ENCODE data around the gene FANCC. TPM values are rescaled to one million over a fixed set of nuclear protein-coding genes. Genes with fewer than 3 reads are reported as not detected.

The FANCC gene
- polyA plus RNA-seq, 1 of the 3 experiments (the other 2 are of a cell fraction) = 3.5 TPM

DNA sequence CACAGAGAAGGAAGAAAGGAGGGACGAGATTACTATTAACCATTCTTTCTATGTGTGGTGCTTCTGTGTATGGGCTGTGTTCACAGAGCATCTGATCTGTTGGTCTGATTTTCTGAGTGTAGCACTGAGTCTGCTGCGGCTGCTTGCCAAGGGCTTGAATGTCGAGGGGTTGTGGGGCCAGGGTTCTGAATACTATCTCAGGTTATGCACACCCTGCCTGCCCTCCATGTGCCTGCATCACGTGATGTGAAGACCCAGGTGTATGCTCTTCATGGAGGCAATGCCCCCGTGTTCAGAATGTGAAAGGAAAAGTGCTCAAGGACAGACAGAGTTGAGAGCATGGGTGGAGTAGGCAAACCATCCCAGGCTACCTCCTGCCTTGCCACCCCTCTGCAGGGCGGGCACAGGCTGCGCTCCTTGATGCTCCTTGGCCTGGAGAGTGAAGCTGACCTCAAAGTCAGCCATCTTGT is 254.9 kb downstream of the FANCC start:
- POLR2A ChIA-PET = no interaction called here
- no peak overlapping the region for H3K4me2 ChIP-seq
- H3F3A ChIP-seq (replicated peaks; ENCODE audit: insufficient read depth) = peaks cover 4% of the 10 kb centered on the region
- no peak overlapping the region for H3K4me3 ChIP-seq (ENCODE audit: low read depth in 2 of 2, low read length in 1 of 2)
- H3K27me3 ChIP-seq (ENCODE audit: insufficient read depth) = no peaks in the 10 kb centered on the region
- TF ChIP-seq TAF1 (IDR thresholded peaks at IDR 0.05; ENCODE audit: borderline replicate concordance, low read depth, low read length) (no peak), MXI1 (IDR thresholded peaks at IDR 0.05; ENCODE audit: low read depth, low read length) (no peak), JUND (IDR thresholded peaks at IDR 0.05) (no peak), GATA2 (CRISPR knock-in tag; IDR thresholded peaks at IDR 0.05) (no peak), POLR2AphosphoS5 (IDR thresholded peaks at IDR 0.05; ENCODE audit: low read depth, low read length) (no peak), NFIC (IDR thresholded peaks at IDR 0.05; ENCODE audit: borderline replicate concordance) (no peak), RFX5 (IDR thresholded peaks at IDR 0.05; ENCODE audit: low read length) (no peak)
- TF ChIP-seq, protein P1, sequence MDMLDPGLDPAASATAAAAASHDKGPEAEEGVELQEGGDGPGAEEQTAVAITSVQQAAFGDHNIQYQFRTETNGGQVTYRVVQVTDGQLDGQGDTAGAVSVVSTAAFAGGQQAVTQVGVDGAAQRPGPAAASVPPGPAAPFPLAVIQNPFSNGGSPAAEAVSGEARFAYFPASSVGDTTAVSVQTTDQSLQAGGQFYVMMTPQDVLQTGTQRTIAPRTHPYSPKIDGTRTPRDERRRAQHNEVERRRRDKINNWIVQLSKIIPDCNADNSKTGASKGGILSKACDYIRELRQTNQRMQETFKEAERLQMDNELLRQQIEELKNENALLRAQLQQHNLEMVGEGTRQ (IDR thresholded peaks at IDR 0.05; ENCODE audit: borderline replicate concordance, low read depth, low read length) = no peak
- TF ChIP-seq, protein P2, sequence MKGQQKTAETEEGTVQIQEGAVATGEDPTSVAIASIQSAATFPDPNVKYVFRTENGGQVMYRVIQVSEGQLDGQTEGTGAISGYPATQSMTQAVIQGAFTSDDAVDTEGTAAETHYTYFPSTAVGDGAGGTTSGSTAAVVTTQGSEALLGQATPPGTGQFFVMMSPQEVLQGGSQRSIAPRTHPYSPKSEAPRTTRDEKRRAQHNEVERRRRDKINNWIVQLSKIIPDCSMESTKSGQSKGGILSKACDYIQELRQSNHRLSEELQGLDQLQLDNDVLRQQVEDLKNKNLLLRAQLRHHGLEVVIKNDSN (IDR thresholded peaks at IDR 0.05; ENCODE audit: borderline replicate concordance, low read depth) = no peak
- TF ChIP-seq, protein P3, sequence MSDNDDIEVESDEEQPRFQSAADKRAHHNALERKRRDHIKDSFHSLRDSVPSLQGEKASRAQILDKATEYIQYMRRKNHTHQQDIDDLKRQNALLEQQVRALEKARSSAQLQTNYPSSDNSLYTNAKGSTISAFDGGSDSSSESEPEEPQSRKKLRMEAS (IDR thresholded peaks at IDR 0.05; ENCODE audit: low read depth) = no peak
- TF ChIP-seq, protein P4, sequence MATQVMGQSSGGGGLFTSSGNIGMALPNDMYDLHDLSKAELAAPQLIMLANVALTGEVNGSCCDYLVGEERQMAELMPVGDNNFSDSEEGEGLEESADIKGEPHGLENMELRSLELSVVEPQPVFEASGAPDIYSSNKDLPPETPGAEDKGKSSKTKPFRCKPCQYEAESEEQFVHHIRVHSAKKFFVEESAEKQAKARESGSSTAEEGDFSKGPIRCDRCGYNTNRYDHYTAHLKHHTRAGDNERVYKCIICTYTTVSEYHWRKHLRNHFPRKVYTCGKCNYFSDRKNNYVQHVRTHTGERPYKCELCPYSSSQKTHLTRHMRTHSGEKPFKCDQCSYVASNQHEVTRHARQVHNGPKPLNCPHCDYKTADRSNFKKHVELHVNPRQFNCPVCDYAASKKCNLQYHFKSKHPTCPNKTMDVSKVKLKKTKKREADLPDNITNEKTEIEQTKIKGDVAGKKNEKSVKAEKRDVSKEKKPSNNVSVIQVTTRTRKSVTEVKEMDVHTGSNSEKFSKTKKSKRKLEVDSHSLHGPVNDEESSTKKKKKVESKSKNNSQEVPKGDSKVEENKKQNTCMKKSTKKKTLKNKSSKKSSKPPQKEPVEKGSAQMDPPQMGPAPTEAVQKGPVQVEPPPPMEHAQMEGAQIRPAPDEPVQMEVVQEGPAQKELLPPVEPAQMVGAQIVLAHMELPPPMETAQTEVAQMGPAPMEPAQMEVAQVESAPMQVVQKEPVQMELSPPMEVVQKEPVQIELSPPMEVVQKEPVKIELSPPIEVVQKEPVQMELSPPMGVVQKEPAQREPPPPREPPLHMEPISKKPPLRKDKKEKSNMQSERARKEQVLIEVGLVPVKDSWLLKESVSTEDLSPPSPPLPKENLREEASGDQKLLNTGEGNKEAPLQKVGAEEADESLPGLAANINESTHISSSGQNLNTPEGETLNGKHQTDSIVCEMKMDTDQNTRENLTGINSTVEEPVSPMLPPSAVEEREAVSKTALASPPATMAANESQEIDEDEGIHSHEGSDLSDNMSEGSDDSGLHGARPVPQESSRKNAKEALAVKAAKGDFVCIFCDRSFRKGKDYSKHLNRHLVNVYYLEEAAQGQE (IDR thresholded peaks at IDR 0.05; ENCODE audit: low read depth, low read length) = no peak
- H3K9me2 ChIP-seq = no peaks in the 10 kb centered on the region
- peaks cover 66% of the 10 kb centered on the region for H4K20me1 ChIP-seq (ENCODE audit: insufficient read depth)
- CTCF ChIA-PET = interaction anchor here (1.3 kb wide), 1 partner anchor 9 kb away, joined by 3 read pairs; no protein-coding TSS in a partner anchor
- no peak overlapping the region for H2AFZ ChIP-seq (ENCODE audit: low read depth)
- H3K79me2 ChIP-seq (ENCODE audit: insufficient read depth) = peaks cover 98% of the 10 kb centered on the region
- H3K9ac ChIP-seq = no peak overlapping the region
- 95% methylated on average over 7 of the region's 7 CpGs for WGBS (ENCODE audit: low lambda C conversion rate)
- DNase-seq = no peak
- no peaks in the 10 kb centered on the region for H3K9me3 ChIP-seq
- peak overlapping the region in 1 of 2 experiments; percentile 39; a peak in 1 of 4 replicates for H3K27ac ChIP-seq (ENCODE audit: low read depth in 2 of 2, low read length in 1 of 2)
- peaks cover 41 to 83% of the 10 kb centered on the region in 2 experiments for H3K36me3 ChIP-seq (replicated peaks in 1 of 2; ENCODE audit: control insufficient read depth in 1 of 2, insufficient read depth in 2 of 2, low read length in 1 of 2)
- H3K4me1 ChIP-seq (ENCODE audit: control insufficient read depth in 1 of 2, insufficient read depth in 2 of 2, low read depth in 1 of 2, low read length in 1 of 2) = peaks cover 26 to 60% of the 10 kb centered on the region in 2 experiments; a peak in 3 of 4 replicates
